GM12878 (cell line): Measurements from ENCODE around the gene TTC33. TPM values are rescaled to one million over a fixed set of nuclear protein-coding genes. Genes with fewer than 3 reads are reported as not detected.

ENCODE experiments used
- ATAC-seq: fragments of 200-7000 bp; cut with Tn5 transposase; 3 replicates; pipeline ENCODE4 v1.9.1; 2020; ENCODE audit warnings: mild to moderate bottlenecking, moderate library complexity
- BruUV-seq: library from RNA; stranded (reverse); fragments of 400-500 nt; replicated peaks from 2 replicates; lab custom pipeline; 2021; lab: Mats Ljungman, UMichigan
- CTCF ChIA-PET: fragments of 300-600 bp; sonication (Branson Sonifier 250); formaldehyde crosslinking; extraction: SDS; loops from one replicate; lab custom pipeline; 2021; ENCODE audit warnings: inconsistent platforms; lab: Yijun Ruan, JAX
- POLR2A ChIA-PET: fragments of 350-600 bp; formaldehyde crosslinking; extraction: SDS; loops from one replicate; lab custom pipeline; 2021; ENCODE audit warnings: inconsistent platforms; lab: Charles Lee
- RAD21 ChIA-PET: fragments of 300-600 bp; sonication (Branson Sonifier 250); formaldehyde crosslinking; loops from one replicate; lab custom pipeline; 2023; ENCODE audit warnings: antibody characterized with exemption; ENCODE audit not compliant: unreplicated experiment; lab: Charles Lee
- SMC1A ChIA-PET: fragments of 300-600 bp; sonication (Branson Sonifier 250); formaldehyde crosslinking; loops from one replicate; lab custom pipeline; 2023; ENCODE audit not compliant: unreplicated experiment, uncharacterized antibody; lab: Charles Lee
- DNase-seq: peaks from one replicate; pipeline ENCODE4 v3.0.0-alpha.2; 2011; ENCODE audit warnings: low read depth, low spot score
- FAIRE-seq: peaks from 3 replicates; lab custom pipeline; 2011; peaks lifted over from hg19 to GRCh38; lab: Jason Lieb, UNC
- H2AFZ ChIP-seq: 2 replicates; pipeline ENCODE4 v1.6.0; 2011; ENCODE audit warnings: low read depth, low read length, control low read depth; ENCODE audit not compliant: control insufficient read depth
- H3K27ac ChIP-seq: 2 replicates; pipeline ENCODE4 v1.5.1; 2011; ENCODE audit warnings: control low read depth; ENCODE audit not compliant: control insufficient read depth, insufficient read depth
- H3K27me3 ChIP-seq, 2 experiments: replicated peaks in 1 of 2; 2 replicates each; pipeline versions ENCODE4 v1.6.0 to v1.6.1; 2011; ENCODE audit warnings: low read length in 1 of 2; ENCODE audit not compliant: control insufficient read depth in 2 of 2, insufficient read depth in 2 of 2
- H3K36me3 ChIP-seq, 2 experiments: 2 replicates each; pipeline ENCODE4 v1.5.1; 2011; ENCODE audit warnings: low read length in 1 of 2; ENCODE audit not compliant: control insufficient read depth in 2 of 2, insufficient read depth in 2 of 2
- H3K4me1 ChIP-seq: 2 replicates; pipeline ENCODE4 v1.6.1; 2011; ENCODE audit warnings: mild to moderate bottlenecking, low read length, moderate library complexity, mixed read lengths; ENCODE audit not compliant: control insufficient read depth, insufficient read depth
- H3K4me2 ChIP-seq: 2 replicates; pipeline ENCODE4 v1.6.0; 2011; ENCODE audit warnings: control low read depth; ENCODE audit not compliant: control insufficient read depth, insufficient read depth
- H3K4me3 ChIP-seq: fragments of 200-600 bp; sonication (generic); 2 replicates; pipeline ENCODE4 v1.5.1; 2016
- H3K79me2 ChIP-seq: 2 replicates; pipeline ENCODE4 v1.6.0; 2011; ENCODE audit warnings: low read length; ENCODE audit not compliant: control insufficient read depth, insufficient read depth
- H3K9ac ChIP-seq: 2 replicates; pipeline ENCODE4 v1.8.0; 2011; ENCODE audit warnings: low read length, control low read depth, mixed read lengths; ENCODE audit not compliant: control insufficient read depth, insufficient read depth
- H3K9me3 ChIP-seq: replicated peaks from 3 replicates; pipeline ENCODE4 v1.5.1; 2011; ENCODE audit warnings: mild to moderate bottlenecking, low read length; ENCODE audit not compliant: control insufficient read depth, insufficient read depth
- H4K20me1 ChIP-seq: 2 replicates; pipeline ENCODE4 v1.6.0; 2011; ENCODE audit not compliant: control insufficient read depth, insufficient read depth
- BACH1 ChIP-seq: fragments of 450-650 bp; IDR thresholded peaks from 2 replicates; pipeline ENCODE4 v1.6.1; 2017; ENCODE audit warnings: mild to moderate bottlenecking, borderline replicate concordance
- LARP7 ChIP-seq: fragments of 450-650 bp; IDR thresholded peaks from 2 replicates; pipeline ENCODE4 v1.6.1; 2017; ENCODE audit warnings: mild to moderate bottlenecking
- MYC ChIP-seq: IDR thresholded peaks from 2 replicates; pipeline ENCODE4 v1.6.1; 2011; ENCODE audit warnings: mild to moderate bottlenecking, low read length, moderate library complexity, inconsistent platforms; ENCODE audit not compliant: insufficient read depth, insufficient replicate concordance, insufficient read length, severe bottlenecking
- NFIC ChIP-seq: IDR thresholded peaks from 2 replicates; pipeline ENCODE4 v1.6.1; 2012; ENCODE audit warnings: low read depth, mild to moderate bottlenecking, inconsistent platforms, low read length, moderate library complexity
- SMAD1 ChIP-seq: fragments of 450-650 bp; IDR thresholded peaks from 2 replicates; pipeline ENCODE4 v1.6.1; 2018; ENCODE audit warnings: mild to moderate bottlenecking, low read depth; ENCODE audit not compliant: partially characterized antibody
- SMC3 ChIP-seq: IDR thresholded peaks from 2 replicates; pipeline ENCODE4 v1.6.1; 2011; ENCODE audit warnings: low read length, improper control_type of control experiment, borderline replicate concordance
- SP1 ChIP-seq: IDR thresholded peaks from one replicate; pipeline ENCODE4 v1.6.1; 2011; ENCODE audit warnings: low read depth, low read length
- SREBF2 ChIP-seq: IDR thresholded peaks from 2 replicates; pipeline ENCODE4 v1.6.1; 2012; ENCODE audit warnings: mild to moderate bottlenecking, low read length
- WRNIP1 ChIP-seq: IDR thresholded peaks from 2 replicates; pipeline ENCODE4 v1.6.1; 2011; ENCODE audit warnings: low read depth, low read length, improper control_type of control experiment, borderline replicate concordance
- WGBS: methylation state at CpG from one replicate; pipeline ENCODE4 v1.1.6; 2016; ENCODE audit warnings: low lambda C conversion rate; ENCODE audit not compliant: insufficient replicate concordance, insufficient coverage; ENCODE audit errors: missing lambda C conversion rate; 5-methylcytosine and 5-hydroxymethylcytosine counted together
- in situ Hi-C: fragments of 300-500 bp; cut with MboI; formaldehyde crosslinking; loops from 9 replicates; pipeline ENCODE4 v1.14.3; 2018; ENCODE audit warnings: mixed read lengths
- intact Hi-C: fragments of 100-400 bp; cut with micrococcal nuclease; formaldehyde crosslinking; loops from one replicate; pipeline ENCODE4 v1.14.2; 2022; ENCODE audit not compliant: unreplicated experiment
- polyA plus RNA-seq, 11 experiments: library from polyadenylated mRNA; depleted of rRNA in 4 of 11; unstranded in 6 of 11; stranded (reverse) in 5 of 11; fragments of >200 nt; fragmentation: Nextera tagmentation in 4 of 11; fragmentation: Illumina TruSeq in 1 of 11; extraction: Ambion mirVana in 4 of 11; extraction: Trizol in 1 of 11; gene quantifications; 1 replicate in 1 of 11; 2 replicates in 10 of 11; pipeline versions ENCODE4 v1.2.1 to v1.2.3, GENCODE V29; 2011 to 2016; ENCODE audit warnings: inconsistent platforms in 2 of 11, missing spikeins in 2 of 11, low read depth in 1 of 11
- total RNA-seq, 4 experiments: library from RNA; depleted of rRNA in 3 of 4; stranded (reverse); fragments of >200 nt in 3 of 4; fragmentation: Illumina TruSeq in 1 of 4; extraction: Trizol in 1 of 4; gene quantifications; 2 replicates each; pipeline versions ENCODE4 v1.2.1 to v1.2.3, GENCODE V29; 2013 to 2021
- TF ChIP-seq, protein P1 (sequence below): IDR thresholded peaks from 2 replicates; pipeline ENCODE4 v1.6.1; 2012; ENCODE audit warnings: low read depth, low read length, improper control_type of control experiment
- TF ChIP-seq, protein P2 (sequence below), 3 experiments: IDR thresholded peaks in 2 of 3; conservative IDR thresholded peaks in 1 of 3; 2 replicates each; pipeline ENCODE4 v1.5.1; 2011; ENCODE audit warnings: low read depth in 3 of 3, low read length in 3 of 3, mild to moderate bottlenecking in 3 of 3, control low read depth in 2 of 3, moderate library complexity in 2 of 3, inconsistent platforms in 1 of 3, mixed read lengths in 1 of 3; ENCODE audit not compliant: control insufficient read depth in 2 of 3, insufficient read depth in 1 of 3; ENCODE audit errors: extremely low read depth in 1 of 3

The TTC33 gene
- total and polyA plus RNA-seq, 10 of the 15 experiments (the other 5 are each of a cell fraction or from before 2014, with no cell fraction given): 7.9 to 22.3 (median 14.6) TPM

DNA sequence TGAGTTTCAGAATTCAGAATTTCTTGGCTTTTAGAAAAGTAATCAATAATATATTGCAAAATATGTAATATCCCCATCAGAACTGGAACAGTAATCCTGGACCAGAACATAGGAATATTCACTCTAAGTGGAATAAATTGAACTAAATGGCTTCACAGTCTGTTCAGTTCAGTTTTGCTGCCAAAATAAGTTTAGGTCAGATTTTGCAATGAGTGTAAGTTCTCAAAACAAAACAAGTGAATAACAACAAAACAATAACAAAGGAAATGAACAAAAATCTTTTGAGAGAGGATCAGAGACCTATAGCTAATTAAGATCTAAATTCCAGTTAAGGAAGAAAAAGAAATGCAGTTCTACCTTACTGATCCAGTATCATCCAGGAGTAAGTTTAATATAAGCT is 66.8 kb downstream of the TTC33 start:
- no peak for ATAC-seq
- Histone ChIP-seq H3K4me3 (no peak overlapping the region), H4K20me1 (no peaks in the 10 kb centered on the region), H3K4me1 (no peaks in the 10 kb centered on the region), H3K27ac (no peak overlapping the region), H3K36me3 (no peaks in the 10 kb centered on the region), H3K4me2 (no peak overlapping the region), H3K9ac (no peak overlapping the region), H3K79me2 (no peaks in the 10 kb centered on the region), H3K9me3 (no peaks in the 10 kb centered on the region), H3K27me3 (no peaks in the 10 kb centered on the region), H2AFZ (no peak overlapping the region)
- intact Hi-C loops: loop anchor here (1.0 to 10.0 kb wide), 9 partner anchors 48 to 1112 kb away; no protein-coding TSS in a partner anchor
- CTCF ChIA-PET: interaction anchor here (0.8 to 4.3 kb wide), 17 partner anchors 10 to 1112 kb away, joined by 3 to 28 read pairs (median 4); no protein-coding TSS in a partner anchor
- FAIRE-seq: no peak
- SMC1A ChIA-PET: interaction anchor here (0.6 to 4.0 kb wide), 15 partner anchors 25 to 1090 kb away, joined by 3 to 15 read pairs (median 4); no protein-coding TSS in a partner anchor
- no peak for TF ChIP-seq BACH1
- in situ Hi-C loops: loop anchor here (25.0 kb wide), 1 partner anchor 1102 kb away; no protein-coding TSS in a partner anchor
- no peak for DNase-seq
- RAD21 ChIA-PET: interaction anchor here (1.2 to 3.3 kb wide), 5 partner anchors 24 to 1108 kb away, joined by 3 to 18 read pairs (median 4); no protein-coding TSS in a partner anchor
- no TSS peak for BruUV-seq
- POLR2A ChIA-PET: no interaction called here

DNA sequence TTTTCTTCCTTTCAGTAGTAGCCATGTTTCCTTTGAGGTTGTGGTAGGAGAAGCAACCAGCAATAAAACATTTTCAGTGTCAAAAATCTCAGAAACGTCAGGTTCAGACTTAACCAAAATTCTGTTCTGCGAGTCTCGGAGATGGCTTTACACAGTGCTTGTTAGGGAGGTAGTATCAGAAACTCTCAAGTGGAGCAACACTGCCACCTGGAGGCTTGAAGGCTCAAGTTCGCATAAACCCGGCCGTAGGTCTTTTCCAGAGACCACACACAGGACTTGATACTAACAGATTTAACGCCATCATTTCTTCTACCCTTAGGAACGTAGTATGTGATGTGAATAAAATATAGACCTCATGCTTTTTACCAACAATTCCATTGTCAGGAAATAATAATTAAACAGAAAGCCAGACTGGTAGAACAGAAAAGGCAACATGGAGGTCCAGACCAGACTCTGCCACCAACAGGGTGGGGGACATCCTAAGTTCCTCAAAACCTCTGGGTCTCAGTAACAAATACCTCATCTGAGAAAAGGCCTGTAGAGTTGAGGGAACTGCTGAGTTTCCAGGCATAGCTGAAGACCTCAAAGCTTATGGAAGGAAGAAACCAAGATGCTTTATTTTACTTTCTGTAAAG is 67.5 kb downstream of the TTC33 start:
- Histone ChIP-seq H3K79me2 (no peaks in the 10 kb centered on the region), H3K27me3 (no peaks in the 10 kb centered on the region), H2AFZ (no peak overlapping the region), H4K20me1 (no peaks in the 10 kb centered on the region), H3K4me3 (no peak overlapping the region), H3K27ac (no peak overlapping the region), H3K9ac (no peak overlapping the region), H3K4me1 (no peaks in the 10 kb centered on the region), H3K36me3 (no peaks in the 10 kb centered on the region), H3K4me2 (no peak overlapping the region), H3K9me3 (no peaks in the 10 kb centered on the region)
- RAD21 ChIA-PET: interaction anchor here (1.2 to 3.3 kb wide), 5 partner anchors 25 to 1107 kb away, joined by 3 to 18 read pairs (median 4); no protein-coding TSS in a partner anchor
- SMC1A ChIA-PET: interaction anchor here (0.8 to 4.0 kb wide), 9 partner anchors 26 to 976 kb away, joined by 3 to 15 read pairs (median 4); no protein-coding TSS in a partner anchor
- FAIRE-seq: peak; percentile 98
- peak; percentile 62 for DNase-seq
- peak; percentile 93 for ATAC-seq
- CTCF ChIA-PET: interaction anchor here (0.8 to 4.3 kb wide), 12 partner anchors 11 to 976 kb away, joined by 3 to 28 read pairs (median 4); no protein-coding TSS in a partner anchor
- intact Hi-C loops (loop anchor here (1.0 to 10.0 kb wide), 9 partner anchors 49 to 1111 kb away; no protein-coding TSS in a partner anchor), in situ Hi-C loops (loop anchor here (25.0 kb wide), 1 partner anchor 1101 kb away; no protein-coding TSS in a partner anchor)
- under 1% methylated on average over 8 of the region's 8 CpGs for WGBS
- no TSS peak for BruUV-seq
- POLR2A ChIA-PET: no interaction called here
- peak; percentile 82; the same call in 1 of the 2 replicates for TF ChIP-seq WRNIP1
- no peak for TF ChIP-seq SP1
- TF ChIP-seq SMAD1: no peak
- TF ChIP-seq, protein P1, sequence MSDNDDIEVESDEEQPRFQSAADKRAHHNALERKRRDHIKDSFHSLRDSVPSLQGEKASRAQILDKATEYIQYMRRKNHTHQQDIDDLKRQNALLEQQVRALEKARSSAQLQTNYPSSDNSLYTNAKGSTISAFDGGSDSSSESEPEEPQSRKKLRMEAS: no peak
- TF ChIP-seq NFIC: no peak
- 0 out of 2 replicates have a peak, but pooled peaks have one; percentile 18 for TF ChIP-seq LARP7
- no peak for TF ChIP-seq SREBF2
- TF ChIP-seq, protein P2, sequence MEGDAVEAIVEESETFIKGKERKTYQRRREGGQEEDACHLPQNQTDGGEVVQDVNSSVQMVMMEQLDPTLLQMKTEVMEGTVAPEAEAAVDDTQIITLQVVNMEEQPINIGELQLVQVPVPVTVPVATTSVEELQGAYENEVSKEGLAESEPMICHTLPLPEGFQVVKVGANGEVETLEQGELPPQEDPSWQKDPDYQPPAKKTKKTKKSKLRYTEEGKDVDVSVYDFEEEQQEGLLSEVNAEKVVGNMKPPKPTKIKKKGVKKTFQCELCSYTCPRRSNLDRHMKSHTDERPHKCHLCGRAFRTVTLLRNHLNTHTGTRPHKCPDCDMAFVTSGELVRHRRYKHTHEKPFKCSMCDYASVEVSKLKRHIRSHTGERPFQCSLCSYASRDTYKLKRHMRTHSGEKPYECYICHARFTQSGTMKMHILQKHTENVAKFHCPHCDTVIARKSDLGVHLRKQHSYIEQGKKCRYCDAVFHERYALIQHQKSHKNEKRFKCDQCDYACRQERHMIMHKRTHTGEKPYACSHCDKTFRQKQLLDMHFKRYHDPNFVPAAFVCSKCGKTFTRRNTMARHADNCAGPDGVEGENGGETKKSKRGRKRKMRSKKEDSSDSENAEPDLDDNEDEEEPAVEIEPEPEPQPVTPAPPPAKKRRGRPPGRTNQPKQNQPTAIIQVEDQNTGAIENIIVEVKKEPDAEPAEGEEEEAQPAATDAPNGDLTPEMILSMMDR (IDR thresholded peaks at IDR 0.05 in 2 of 3, conservative IDR thresholded peaks at IDR 0.05 in 1 of 3; ENCODE audit: control insufficient read depth in 2 of 3, extremely low read depth in 1 of 3, insufficient read depth in 1 of 3, low read depth in 3 of 3, low read length in 3 of 3): peak; percentile 74 to 86 (median 81)
- peak; percentile 99 for TF ChIP-seq SMC3
- TF ChIP-seq MYC: no peak
